SK-N-SH (cell line): ENCODE results near the gene TLE5.

Experiments used
- CTCF ChIP-seq: fragments of 200-600 bp; sonication (generic); IDR thresholded peaks from 2 replicates; pipeline ENCODE4 v1.6.1; 2017; ENCODE audit warnings: antibody characterized with exemption, mild to moderate bottlenecking, moderate library complexity
- GABPA ChIP-seq: IDR thresholded peaks from 2 replicates; pipeline ENCODE4 v1.4.0; 2012; ENCODE audit warnings: low read depth, mild to moderate bottlenecking
- MAX ChIP-seq: IDR thresholded peaks from 2 replicates; pipeline ENCODE4 v1.4.0; 2012; ENCODE audit warnings: low read depth
- MXI1 ChIP-seq: IDR thresholded peaks from 2 replicates; pipeline ENCODE4 v1.6.1; 2012; ENCODE audit warnings: mild to moderate bottlenecking, low read depth, low read length, improper control_type of control experiment
- POLR2AphosphoS5 ChIP-seq: IDR thresholded peaks from 2 replicates; pipeline ENCODE4 v1.6.1; 2012; ENCODE audit warnings: low read depth, low read length
- RFX5 ChIP-seq: IDR thresholded peaks from 2 replicates; pipeline ENCODE4 v1.6.1; 2012; ENCODE audit warnings: mild to moderate bottlenecking, improper control_type of control experiment, low read length
- USF2 ChIP-seq: fragments of 150-350 bp; IDR thresholded peaks from 2 replicates; pipeline ENCODE4 v1.6.1; 2017; ENCODE audit warnings: antibody characterized with exemption, low read length, low read depth, borderline replicate concordance
- YY1 ChIP-seq: IDR thresholded peaks from 2 replicates; pipeline ENCODE4 v1.4.0; 2012; ENCODE audit warnings: low read depth, mild to moderate bottlenecking

GRCh38 chr19:3007975-3008374, 54.3 kb downstream of the TLE5 start:
- no peak for TF ChIP-seq USF2
- TF ChIP-seq CTCF: no peak
- no peak for TF ChIP-seq GABPA
- TF ChIP-seq RFX5: no peak
- TF ChIP-seq MXI1: no peak
- no peak for TF ChIP-seq YY1
- TF ChIP-seq MAX: no peak
- no peak for TF ChIP-seq POLR2AphosphoS5
